Uterus (tissue), 4 donors: ENCODE data around the gene TRAK2. TPM values are rescaled to one million over a fixed set of nuclear protein-coding genes. Genes with fewer than 3 reads are reported as not detected.

Source experiments
- DNase-seq, 2 donors: peaks; one replicate each; pipeline ENCODE4 v3.0.0-alpha.2; 2019 to 2020
- H3K27ac ChIP-seq, 2 donors: fragments of 200-600 bp; sonication (generic); 1 replicate in 1 of 2; 2 replicates in 1 of 2; pipeline ENCODE4 v1.5.1; 2016 to 2018
- H3K27me3 ChIP-seq, 2 donors: fragments of 200-600 bp; sonication (generic); one replicate each; pipeline ENCODE4 v1.5.1; 2018 to 2019; ENCODE audit warnings: control low read depth in 1 of 2
- H3K36me3 ChIP-seq, 2 donors: fragments of 200-600 bp; sonication (generic); one replicate each; pipeline ENCODE4 v1.5.1; 2019; ENCODE audit warnings: control low read depth in 1 of 2
- H3K4me1 ChIP-seq, 2 donors: fragments of 200-600 bp; sonication (generic); one replicate each; pipeline ENCODE4 v1.5.1; 2018 to 2019; ENCODE audit warnings: control low read depth in 1 of 2
- H3K4me3 ChIP-seq, 2 donors: fragments of 200-600 bp; sonication (generic); 1 replicate in 1 of 2; 2 replicates in 1 of 2; pipeline ENCODE4 v1.5.1; 2018 to 2019; ENCODE audit warnings: mild to moderate bottlenecking in 1 of 2
- H3K9me3 ChIP-seq, 2 donors: fragments of 200-600 bp; sonication (generic); one replicate each; pipeline ENCODE4 v1.5.1; 2019; ENCODE audit warnings: control low read depth in 1 of 2
- POLR2A ChIP-seq, 2 donors: fragments of 450-650 bp; IDR thresholded peaks; one replicate each; pipeline ENCODE4 v1.6.1; 2016; ENCODE audit warnings: antibody characterized with exemption in 2 of 2, mild to moderate bottlenecking in 1 of 2, moderate library complexity in 1 of 2
- intact Hi-C: fragments of 100-400 bp; cut with DNase I; formaldehyde crosslinking; loops from one replicate; pipeline ENCODE4 v1.15.1; 2023; ENCODE audit warnings: low total_unique reads
- total RNA-seq, 4 donors: library from RNA; depleted of rRNA in 3 of 4; stranded (reverse); fragments of >200 nt in 3 of 4; gene quantifications; one replicate each; pipeline versions ENCODE4 v1.1.0 to v1.2.4, GENCODE V29; 2014 to 2023
- TF ChIP-seq, protein P1 (sequence below), 4 experiments: fragments of 200-600 bp in 2 of 4; fragments of 450-650 bp in 2 of 4; sonication (generic) in 2 of 4; IDR thresholded peaks; one replicate each; pipeline ENCODE4 v1.5.1; 2016 to 2019; ENCODE audit warnings: antibody characterized with exemption in 4 of 4, mild to moderate bottlenecking in 2 of 4, moderate library complexity in 1 of 4
- donor health status: DM: yes; HTN: yes; CAD: no.

The TRAK2 gene
- total RNA-seq, 4 donors from 2014 or later: 31.8 to 54.9 (median 38.2) TPM

DNA sequence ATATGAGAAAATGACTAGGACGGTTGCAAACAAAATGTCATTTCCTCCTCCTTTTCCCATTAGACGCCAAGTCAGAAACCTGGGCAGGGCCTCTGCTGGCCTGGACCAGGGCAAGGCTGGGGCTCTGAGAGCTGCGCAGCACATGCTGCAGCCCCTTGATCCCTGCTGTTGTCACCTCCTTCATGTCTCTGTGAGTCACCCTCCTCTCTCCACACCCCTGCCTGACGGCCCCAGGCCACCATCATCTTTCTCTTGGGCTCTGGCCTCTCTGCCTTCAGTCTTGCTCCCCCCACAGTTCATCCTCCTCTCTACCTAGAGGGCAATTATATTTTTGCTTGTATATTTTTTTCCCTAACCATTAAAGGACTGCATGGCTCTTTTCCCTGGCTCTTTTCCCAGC is 104.1 kb downstream of the TRAK2 start:
- intact Hi-C loops: no loop called here
- no peaks in the 10 kb centered on the region for H3K9me3 ChIP-seq
- H3K36me3 ChIP-seq: no peaks in the 10 kb centered on the region
- no peaks in the 10 kb centered on the region for H3K27me3 ChIP-seq
- no peak overlapping the region for H3K27ac ChIP-seq
- no peak overlapping the region for H3K4me3 ChIP-seq
- DNase-seq: no peak
- H3K4me1 ChIP-seq: no peaks in the 10 kb centered on the region
- no peak for TF ChIP-seq POLR2A (IDR thresholded peaks at IDR 0.05)
- TF ChIP-seq, protein P1, sequence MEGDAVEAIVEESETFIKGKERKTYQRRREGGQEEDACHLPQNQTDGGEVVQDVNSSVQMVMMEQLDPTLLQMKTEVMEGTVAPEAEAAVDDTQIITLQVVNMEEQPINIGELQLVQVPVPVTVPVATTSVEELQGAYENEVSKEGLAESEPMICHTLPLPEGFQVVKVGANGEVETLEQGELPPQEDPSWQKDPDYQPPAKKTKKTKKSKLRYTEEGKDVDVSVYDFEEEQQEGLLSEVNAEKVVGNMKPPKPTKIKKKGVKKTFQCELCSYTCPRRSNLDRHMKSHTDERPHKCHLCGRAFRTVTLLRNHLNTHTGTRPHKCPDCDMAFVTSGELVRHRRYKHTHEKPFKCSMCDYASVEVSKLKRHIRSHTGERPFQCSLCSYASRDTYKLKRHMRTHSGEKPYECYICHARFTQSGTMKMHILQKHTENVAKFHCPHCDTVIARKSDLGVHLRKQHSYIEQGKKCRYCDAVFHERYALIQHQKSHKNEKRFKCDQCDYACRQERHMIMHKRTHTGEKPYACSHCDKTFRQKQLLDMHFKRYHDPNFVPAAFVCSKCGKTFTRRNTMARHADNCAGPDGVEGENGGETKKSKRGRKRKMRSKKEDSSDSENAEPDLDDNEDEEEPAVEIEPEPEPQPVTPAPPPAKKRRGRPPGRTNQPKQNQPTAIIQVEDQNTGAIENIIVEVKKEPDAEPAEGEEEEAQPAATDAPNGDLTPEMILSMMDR (IDR thresholded peaks at IDR 0.05): no peak

DNA sequence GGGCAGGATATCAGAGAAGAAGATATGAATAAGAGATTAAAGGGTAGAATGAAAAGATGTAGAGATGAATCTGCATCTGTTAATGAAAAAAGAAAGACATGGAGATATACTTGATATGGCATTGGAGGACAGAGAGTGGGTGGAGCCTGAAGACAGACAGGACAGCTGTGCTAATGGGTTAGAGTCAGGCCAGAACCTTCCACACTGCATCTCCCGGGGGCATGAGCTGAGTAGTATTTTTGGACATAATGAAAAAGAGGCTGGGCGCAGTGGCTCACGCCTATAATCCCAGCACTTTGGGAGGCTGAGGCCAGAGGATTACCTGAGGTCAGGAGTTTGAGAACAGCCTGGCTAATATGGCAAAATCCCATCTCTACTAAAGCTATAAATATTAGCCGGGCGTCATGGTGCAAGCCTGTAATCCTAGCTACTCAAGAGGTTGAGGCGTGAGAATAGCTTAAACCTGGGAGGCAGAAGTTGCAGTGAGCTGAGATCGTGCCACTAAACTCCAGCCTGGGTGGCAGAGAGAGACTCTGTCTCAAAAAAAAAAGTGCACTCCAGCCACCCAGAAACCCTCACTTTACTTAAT is 105.5 kb downstream of the TRAK2 start:
- H3K4me1 ChIP-seq: no peaks in the 10 kb centered on the region
- no peaks in the 10 kb centered on the region for H3K9me3 ChIP-seq
- intact Hi-C loops: no loop called here
- DNase-seq: no peak
- no peak for TF ChIP-seq POLR2A (IDR thresholded peaks at IDR 0.05)
- TF ChIP-seq, protein P1 (IDR thresholded peaks at IDR 0.05): no peak
- no peak overlapping the region for H3K27ac ChIP-seq
- H3K27me3 ChIP-seq: no peaks in the 10 kb centered on the region
- no peaks in the 10 kb centered on the region for H3K36me3 ChIP-seq
- no peak overlapping the region for H3K4me3 ChIP-seq

DNA sequence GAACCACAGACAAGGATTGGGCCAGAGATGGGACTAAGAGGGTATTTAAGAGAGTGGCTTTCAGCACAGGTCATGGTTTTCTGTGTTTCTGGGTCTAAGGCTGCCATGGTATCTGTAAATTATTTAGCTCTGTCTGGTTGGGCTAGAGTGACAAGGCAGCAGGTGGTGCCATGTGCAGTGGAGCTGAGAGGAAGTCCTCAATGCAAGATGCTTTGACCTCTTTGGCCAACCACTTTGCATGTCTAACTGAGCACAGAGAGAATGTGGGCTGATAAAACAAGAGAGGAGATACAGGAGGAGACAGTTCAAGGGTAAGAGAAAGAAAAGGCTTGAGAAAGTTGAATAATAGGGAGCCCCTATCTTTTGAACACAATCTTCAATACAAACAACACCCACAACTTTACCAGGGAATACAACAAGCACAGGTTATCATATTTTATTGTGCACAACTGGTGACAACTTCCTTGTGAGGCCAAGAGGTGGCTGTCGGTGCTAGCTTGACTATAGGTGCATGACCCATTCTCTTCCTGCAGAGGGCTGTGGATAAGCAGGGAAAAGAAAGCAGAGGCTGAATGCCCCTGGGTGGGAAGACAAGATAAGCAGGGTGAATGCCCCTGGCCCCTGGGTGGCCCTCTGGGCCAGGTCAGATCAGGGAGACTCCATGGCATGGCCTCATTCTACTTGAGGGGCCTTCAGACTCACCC is 106.4 kb downstream of the TRAK2 start:
- no peak for TF ChIP-seq POLR2A (IDR thresholded peaks at IDR 0.05)
- TF ChIP-seq, protein P1 (IDR thresholded peaks at IDR 0.05): no peak
- H3K36me3 ChIP-seq: no peaks in the 10 kb centered on the region
- DNase-seq: no peak
- no peaks in the 10 kb centered on the region for H3K4me1 ChIP-seq
- H3K27ac ChIP-seq: no peak overlapping the region
- no peaks in the 10 kb centered on the region for H3K9me3 ChIP-seq
- no peaks in the 10 kb centered on the region for H3K27me3 ChIP-seq
- no peak overlapping the region for H3K4me3 ChIP-seq
- intact Hi-C loops: no loop called here

DNA sequence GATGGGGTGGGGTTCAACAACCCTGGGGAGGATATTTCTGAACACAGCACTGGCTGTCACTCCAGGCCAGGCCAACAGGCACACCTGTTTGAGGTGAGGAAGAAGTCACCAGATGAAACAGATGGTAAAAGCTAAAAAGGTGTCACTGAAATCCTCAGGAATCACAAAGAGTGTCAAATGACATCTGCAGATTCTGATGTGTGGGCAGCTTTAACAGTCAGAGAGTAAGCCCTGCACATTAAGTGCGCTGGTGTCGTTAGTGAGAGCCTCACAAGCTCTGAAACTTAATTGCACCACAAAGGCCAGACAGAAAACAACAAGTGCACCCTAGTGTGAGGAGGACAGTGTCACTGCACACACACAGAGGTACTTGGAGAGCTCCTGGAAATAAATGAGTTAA is 107.7 kb downstream of the TRAK2 start:
- Histone ChIP-seq H3K27ac (no peak overlapping the region), H3K9me3 (no peaks in the 10 kb centered on the region), H3K36me3 (no peaks in the 10 kb centered on the region), H3K4me3 (no peak overlapping the region), H3K27me3 (no peaks in the 10 kb centered on the region), H3K4me1 (no peaks in the 10 kb centered on the region)
- intact Hi-C loops: no loop called here
- DNase-seq: no peak
- TF ChIP-seq POLR2A (IDR thresholded peaks at IDR 0.05): no peak
- TF ChIP-seq, protein P1 (IDR thresholded peaks at IDR 0.05): no peak

DNA sequence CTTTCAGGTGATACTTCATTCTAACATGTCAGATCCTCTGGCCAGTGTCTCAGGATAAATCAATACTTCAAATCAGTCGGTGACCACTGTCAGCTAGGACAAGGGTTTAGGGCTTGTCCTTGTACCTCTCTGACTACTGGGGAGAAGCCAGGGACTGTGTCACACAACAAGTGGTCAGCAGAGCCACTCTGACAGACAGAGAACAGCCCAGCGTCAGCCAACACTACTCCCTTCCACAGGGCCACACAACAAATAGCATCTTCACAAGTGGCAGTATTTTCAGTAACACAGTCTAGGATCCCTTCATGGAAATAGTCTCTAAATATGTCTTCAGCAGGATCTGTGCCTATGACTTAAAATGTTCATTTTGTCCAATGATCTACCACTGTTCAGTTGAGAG is 108.3 kb downstream of the TRAK2 start:
- Histone ChIP-seq H3K27me3 (no peaks in the 10 kb centered on the region), H3K4me1 (no peaks in the 10 kb centered on the region), H3K4me3 (no peak overlapping the region), H3K9me3 (no peaks in the 10 kb centered on the region), H3K36me3 (no peaks in the 10 kb centered on the region), H3K27ac (no peak overlapping the region)
- TF ChIP-seq, protein P1 (IDR thresholded peaks at IDR 0.05): no peak
- no peak for TF ChIP-seq POLR2A (IDR thresholded peaks at IDR 0.05)
- DNase-seq: no peak
- intact Hi-C loops: no loop called here
